HG02970 (cell line): ENCODE measurements around the gene SETD2.

Experiments
- ATAC-seq: cut with Tn5 transposase; IDR thresholded peaks from one replicate; pipeline ENCODE4 v1.9.1; 2021; ENCODE audit warnings: mild to moderate bottlenecking, moderate library complexity, moderate number of reproducible peaks; ENCODE audit not compliant: unreplicated experiment, low FRiP score

The SETD2 gene

GRCh38 chr3:46987319-46987742 is 176.6 kb downstream of the SETD2 start:
- no peak for ATAC-seq

GRCh38 chr3:46986782-46987310 is 177.1 kb downstream of the SETD2 start:
- no peak for ATAC-seq

GRCh38 chr3:46986055-46986730 is 177.7 kb downstream of the SETD2 start:
- no peak for ATAC-seq

GRCh38 chr3:46985588-46985987 is 178.3 kb downstream of the SETD2 start:
- ATAC-seq = no peak

GRCh38 chr3:46984591-46985459 is 179.1 kb downstream of the SETD2 start:
- no peak for ATAC-seq

GRCh38 chr3:46982546-46982945 is 181.4 kb downstream of the SETD2 start:
- ATAC-seq = no peak

DNA sequence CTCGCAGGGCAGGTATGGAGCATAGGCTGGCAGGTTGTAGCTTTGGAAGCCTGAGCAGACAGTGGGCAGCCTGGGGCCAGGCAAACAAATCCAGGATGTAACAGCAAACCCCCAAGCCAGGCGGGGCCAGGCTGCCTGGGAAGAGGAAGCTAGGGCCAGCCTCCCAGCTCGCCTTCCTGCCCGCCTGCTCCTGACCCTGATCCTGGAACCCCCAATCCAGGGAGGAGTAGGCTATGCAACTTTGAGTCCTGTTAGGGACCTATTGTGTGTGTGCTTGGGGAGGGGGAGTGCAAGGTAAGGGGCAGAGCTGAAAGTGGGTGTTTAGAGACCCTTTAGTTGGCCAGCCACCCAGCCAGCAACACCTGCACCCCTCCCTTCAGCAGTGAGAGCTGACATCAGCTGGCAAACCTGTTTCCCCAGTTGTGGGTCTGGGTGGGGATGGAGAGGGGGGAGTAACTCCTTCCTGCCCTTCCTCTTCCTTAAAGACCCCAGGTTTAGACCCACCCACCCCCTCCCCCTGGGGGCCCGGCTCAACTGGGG is 181.9 kb downstream of the SETD2 start:
- ATAC-seq = no peak

DNA sequence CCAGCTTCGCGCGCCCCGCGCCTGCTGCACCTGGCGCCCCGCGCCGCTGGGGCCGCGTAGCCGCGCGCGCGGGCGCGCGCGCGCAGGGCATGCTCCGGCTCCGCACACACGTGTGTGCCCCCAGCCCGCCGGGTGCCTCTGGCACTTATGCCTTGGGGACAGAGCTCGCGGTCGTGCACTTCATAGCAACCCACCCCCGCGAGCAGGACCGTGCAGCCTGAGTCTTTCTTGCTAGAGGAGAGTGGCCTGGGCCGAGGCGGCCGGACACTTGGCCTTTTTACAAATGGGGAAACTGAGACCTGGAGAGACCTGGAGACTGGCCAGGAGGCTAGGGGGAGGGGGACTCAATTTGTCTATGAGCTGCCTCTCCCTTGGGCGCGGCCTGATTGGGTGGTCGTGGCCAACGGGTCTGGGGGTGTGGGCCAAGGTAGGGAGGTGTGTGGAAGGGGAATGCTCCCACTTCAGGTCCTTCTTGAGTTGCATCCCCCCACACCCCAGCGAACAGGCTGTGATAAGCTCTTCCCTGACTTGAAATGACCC is 183.9 kb downstream of the SETD2 start:
- ATAC-seq = peak; percentile 5

DNA sequence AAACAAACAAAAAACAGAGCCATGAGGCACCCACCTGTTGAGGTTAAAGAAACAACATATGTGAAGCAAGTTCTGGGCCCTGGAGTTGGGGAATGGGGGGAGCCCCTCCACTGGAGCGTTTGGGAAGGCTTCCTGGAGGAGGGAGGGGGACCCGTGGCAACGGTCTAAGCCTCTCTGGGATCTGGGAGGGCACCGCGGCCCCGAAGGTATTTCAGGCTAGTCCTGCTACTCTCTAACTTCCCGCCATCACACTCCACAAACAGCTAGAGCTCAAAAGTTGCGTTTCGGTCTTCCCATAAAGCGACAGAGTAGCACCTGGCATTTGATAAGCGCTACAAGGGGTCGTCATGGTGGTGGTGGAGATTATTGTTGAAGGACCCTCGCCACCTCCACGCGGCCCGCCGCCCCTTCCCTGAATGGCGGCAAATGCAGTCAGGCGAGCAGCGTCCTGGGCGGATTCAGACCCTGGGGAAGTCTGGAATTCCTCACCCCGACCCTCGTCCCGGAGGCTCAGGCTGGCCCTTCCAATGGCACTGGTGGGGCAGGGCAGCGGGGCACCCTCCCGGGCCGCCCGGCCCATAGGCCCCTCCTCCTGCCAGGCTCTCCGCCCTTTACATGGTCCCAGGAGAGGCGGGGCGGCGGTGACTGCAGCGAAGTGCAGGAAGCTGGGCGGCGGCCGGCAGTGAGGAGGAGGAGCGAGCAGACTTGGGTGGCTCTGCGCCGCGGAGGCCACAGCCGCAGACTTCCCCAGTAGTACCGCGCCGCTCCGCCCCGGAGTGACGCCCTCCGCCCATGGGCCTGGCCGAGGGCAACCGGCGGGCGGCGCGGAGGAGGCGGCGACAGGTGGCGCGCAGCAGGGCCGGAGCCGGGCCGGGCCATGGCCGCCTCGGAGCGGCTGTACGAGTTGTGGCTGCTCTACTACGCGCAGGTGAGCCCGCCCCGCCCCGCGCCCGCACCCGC is 184.6 kb downstream of the SETD2 start, which contains the start of gene NBEAL2:
Gene NBEAL2, plus strand, starts transcription at position 682 of the 960 bp plus-strand sequence. Its CDS starts 196 bp downstream, at position 878.
- ATAC-seq = peak; percentile 50

DNA sequence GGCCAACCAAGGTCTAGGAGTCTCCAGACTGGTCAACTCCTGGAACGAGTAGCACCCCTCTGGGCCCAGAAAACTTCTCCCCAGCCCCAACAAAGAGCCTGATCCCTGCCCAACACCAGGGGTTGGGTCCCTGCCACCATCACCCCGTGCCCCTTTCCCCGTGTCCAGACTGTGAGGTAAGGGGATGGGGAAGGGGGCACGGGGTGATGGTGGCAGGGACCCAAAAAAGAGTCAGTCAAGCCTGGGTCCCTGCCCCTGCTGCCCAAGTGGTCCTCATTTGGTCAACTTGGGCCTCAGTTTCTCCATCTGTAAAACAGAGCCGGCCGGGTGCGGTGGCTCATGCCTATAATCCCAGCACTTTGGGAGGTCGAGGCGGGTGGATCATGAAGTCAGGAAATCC is 185.5 kb downstream of the SETD2 start:
- ATAC-seq = no peak

- ATAC-seq = no peak
These were observed 186.1 kb downstream of the SETD2 start for GRCh38 chr3:46977811-46978195.

DNA sequence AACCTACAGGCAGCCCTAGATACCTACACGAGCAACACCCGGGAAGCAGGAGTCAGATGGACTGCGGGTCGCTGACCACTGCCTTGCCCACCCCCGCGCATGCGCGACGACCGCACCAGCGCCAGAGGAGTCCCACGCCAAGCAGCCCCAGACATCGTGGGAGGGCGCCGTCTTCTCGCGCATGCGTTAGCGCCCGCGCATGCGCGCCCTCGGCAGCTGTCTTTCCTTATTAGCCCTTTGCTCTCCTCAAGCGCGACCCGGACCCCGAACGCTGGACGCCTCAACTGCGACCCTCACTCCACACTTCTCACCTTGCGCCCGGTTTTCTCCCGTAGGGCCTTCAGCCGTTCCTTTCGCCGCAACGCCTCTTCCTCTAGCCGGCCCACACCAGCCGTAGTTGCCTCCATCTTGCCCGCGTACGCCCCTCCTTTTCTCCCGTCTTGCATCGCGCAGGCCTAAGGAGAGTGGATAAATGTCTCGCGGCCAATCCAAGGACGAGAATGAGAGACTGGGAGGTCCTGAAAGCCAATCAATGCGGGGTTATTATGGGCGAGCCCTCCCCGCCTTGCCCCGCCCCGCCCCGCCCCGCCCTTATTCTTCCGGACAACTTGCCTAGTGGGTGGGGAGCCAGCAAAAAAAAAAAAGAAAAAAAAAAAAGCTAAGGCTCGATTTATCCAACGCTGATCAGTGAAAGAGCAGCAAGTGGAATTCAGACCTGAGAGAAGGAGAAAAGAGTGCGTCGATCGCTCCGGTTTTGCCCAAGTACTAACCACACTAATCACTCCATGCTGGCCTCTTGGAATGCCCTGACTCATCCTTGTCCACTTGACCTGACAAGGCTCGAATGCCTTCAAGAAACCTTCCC is 187.4 kb downstream of the SETD2 start, which contains the start of gene CCDC12:
Gene CCDC12, minus strand, starts transcription at position 420 of the 865 bp plus-strand sequence. Its CDS starts 13 bp downstream, at position 407.
- ATAC-seq = peak; percentile 66

GRCh38 chr3:46974421-46975171 is 189.3 kb downstream of the SETD2 start:
- ATAC-seq = no peak

DNA sequence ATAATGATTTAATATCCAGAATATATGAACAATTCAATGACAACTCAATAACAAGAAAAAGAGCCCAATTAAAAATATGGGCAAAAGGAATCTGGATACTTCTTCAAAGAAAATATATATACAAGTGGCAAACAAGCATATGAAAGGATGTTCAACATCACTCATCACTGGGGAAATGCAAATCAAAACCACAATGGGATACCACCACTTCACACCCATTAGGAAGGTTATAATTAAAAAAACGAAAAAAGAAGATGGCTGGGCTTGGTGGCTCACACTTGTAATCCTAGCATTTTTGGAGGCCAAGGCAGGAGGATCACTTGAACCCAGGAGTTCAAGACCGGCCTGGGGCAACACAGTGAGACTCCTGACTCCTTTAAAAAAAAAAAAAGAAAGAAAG is 191.5 kb downstream of the SETD2 start:
- no peak for ATAC-seq

GRCh38 chr3:46971742-46972141 is 192.2 kb downstream of the SETD2 start:
- ATAC-seq = no peak

DNA sequence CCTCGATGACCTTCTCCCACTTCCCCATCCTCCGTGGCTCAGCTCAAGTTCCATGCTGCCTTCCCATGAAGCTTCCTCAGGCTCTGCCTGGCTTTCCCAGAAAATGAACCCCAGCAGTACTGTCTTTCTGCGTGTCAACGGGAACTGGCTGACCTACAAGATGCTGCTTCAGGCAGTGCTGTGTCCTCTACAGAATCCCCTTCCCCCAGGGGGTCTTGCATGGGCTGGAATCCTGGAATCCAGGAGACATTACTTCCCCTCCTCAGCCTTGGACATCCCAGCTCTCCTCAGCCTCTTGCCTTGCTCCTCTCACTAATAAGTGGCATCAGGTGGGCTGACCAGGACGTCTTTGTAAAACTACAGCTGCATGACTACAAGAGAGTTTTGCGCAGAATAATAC is 192.8 kb downstream of the SETD2 start:
- ATAC-seq = no peak

DNA sequence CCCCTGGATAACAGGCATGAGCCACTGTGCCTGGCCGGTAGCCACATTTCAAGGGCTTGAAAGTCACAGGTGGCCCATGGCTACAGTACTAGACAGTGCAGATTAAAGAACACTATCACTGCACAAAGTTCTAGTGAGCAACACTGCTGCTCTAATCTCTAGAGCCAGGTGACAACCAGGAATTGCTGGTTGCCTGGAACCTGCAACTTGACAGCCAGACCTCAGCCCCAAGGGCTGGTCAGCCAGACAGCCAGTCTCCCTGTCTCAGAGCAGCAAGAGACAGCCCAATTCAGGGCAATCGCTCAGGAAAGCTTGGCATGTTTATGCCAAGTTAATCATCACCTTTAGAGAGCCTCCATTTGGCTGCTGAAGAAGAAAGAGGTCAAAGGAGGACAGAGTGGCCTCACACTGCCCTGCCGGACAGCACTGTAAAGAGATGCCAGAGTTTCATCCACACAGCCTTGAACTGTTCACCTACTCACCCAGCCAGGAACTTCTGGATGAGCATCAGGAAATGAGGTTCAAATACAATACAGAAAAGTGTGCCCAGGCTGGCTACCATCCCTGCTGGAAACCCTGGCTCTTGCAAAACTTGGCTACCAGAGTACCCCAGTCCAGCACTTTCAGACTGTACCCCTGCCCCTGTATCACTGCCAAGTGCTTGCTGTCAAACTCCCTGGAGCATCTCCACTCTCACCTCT is 193.4 kb downstream of the SETD2 start:
- no peak for ATAC-seq
